OCI-LY7 (cell line): ENCODE results near the gene CBFA2T2.

Experiments used
- EZH2phosphoT487 ChIP-seq: fragments of 200-600 bp; sonication (generic); IDR thresholded peaks from 2 replicates; pipeline ENCODE4 v1.6.1; 2018; ENCODE audit warnings: low read depth, borderline replicate concordance, mild to moderate bottlenecking, mixed run types, antibody characterized with exemption, low read length, moderate library complexity, mixed read lengths
- TF ChIP-seq, protein P1 (sequence below): fragments of 200-600 bp; sonication (generic); conservative IDR thresholded peaks from 2 replicates; pipeline ENCODE4 v1.5.1; 2014; ENCODE audit warnings: mild to moderate bottlenecking, antibody characterized with exemption, low read length, moderate library complexity, mixed read lengths

DNA sequence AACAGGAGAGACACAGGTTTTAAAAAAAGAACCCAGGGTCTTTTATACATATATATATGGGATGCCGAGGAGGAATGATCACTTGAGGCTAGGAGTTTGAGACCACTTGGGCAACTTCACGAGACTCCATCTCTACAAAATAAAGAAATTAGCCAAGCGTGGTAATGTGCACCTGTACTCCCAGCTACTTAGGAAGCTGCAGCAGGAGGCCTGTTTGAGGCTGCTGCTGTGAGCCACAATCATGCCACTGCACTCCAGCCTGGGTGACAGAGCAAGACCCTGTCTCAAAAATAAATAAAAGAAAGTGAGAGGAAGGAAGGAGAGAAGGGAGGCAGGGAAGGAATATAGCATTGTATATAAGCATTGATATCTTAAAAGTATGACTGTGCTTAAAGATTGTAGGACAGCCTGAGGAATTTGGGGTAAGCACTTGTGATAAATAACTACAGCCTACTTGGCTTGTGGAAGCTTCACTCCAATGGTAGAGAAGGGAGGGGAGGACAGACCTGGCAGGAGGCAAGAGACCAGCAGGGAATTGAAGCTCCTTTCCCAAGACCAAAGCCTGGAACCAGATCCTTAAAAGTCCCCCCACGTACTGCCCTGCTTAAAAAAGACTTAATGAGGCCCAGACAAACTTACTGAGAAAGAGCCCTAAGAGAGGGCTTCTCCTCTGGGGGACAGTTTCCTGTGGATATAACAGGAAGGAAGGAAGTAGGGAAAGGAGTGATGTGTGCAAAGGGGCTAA, 43.8 kb upstream of the CBFA2T2 start:
- TF ChIP-seq, protein P1, sequence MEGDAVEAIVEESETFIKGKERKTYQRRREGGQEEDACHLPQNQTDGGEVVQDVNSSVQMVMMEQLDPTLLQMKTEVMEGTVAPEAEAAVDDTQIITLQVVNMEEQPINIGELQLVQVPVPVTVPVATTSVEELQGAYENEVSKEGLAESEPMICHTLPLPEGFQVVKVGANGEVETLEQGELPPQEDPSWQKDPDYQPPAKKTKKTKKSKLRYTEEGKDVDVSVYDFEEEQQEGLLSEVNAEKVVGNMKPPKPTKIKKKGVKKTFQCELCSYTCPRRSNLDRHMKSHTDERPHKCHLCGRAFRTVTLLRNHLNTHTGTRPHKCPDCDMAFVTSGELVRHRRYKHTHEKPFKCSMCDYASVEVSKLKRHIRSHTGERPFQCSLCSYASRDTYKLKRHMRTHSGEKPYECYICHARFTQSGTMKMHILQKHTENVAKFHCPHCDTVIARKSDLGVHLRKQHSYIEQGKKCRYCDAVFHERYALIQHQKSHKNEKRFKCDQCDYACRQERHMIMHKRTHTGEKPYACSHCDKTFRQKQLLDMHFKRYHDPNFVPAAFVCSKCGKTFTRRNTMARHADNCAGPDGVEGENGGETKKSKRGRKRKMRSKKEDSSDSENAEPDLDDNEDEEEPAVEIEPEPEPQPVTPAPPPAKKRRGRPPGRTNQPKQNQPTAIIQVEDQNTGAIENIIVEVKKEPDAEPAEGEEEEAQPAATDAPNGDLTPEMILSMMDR: no peak
- no peak for TF ChIP-seq EZH2phosphoT487
